ENCODE results near the gene HOTAIR.

HOTAIR gene

DNA sequence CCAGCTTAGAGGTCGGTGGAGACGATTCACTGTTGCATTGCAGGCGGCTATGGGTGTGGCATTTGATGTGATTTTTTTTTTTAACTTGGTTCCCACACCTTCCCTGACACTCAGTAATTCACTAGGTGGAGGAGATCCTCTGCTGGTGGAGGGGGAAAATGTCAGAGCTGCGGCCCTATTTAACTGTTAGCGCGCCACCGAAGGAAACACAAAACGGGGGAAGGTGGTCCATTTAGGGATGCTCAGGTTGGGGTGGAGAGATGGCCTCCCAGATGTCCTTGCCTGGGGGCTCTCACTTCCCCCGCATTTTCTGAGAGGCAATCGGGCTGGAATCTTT lies 24.3 kb downstream of the HOTAIR start:
- Histone ChIP-seq H3K27me3 (ENCODE audit: insufficient read depth, low read depth, severe bottlenecking) (peaks cover 62% of the 10 kb centered on the region), H3K27ac (no peak overlapping the region), H3K4me3 (ENCODE audit: low read depth, low read length) (no peak overlapping the region), H3K9me3 (ENCODE audit: severe bottlenecking) (no peaks in the 10 kb centered on the region), H3K36me3 (no peaks in the 10 kb centered on the region)
- TF ChIP-seq, protein P1, sequence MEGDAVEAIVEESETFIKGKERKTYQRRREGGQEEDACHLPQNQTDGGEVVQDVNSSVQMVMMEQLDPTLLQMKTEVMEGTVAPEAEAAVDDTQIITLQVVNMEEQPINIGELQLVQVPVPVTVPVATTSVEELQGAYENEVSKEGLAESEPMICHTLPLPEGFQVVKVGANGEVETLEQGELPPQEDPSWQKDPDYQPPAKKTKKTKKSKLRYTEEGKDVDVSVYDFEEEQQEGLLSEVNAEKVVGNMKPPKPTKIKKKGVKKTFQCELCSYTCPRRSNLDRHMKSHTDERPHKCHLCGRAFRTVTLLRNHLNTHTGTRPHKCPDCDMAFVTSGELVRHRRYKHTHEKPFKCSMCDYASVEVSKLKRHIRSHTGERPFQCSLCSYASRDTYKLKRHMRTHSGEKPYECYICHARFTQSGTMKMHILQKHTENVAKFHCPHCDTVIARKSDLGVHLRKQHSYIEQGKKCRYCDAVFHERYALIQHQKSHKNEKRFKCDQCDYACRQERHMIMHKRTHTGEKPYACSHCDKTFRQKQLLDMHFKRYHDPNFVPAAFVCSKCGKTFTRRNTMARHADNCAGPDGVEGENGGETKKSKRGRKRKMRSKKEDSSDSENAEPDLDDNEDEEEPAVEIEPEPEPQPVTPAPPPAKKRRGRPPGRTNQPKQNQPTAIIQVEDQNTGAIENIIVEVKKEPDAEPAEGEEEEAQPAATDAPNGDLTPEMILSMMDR (IDR thresholded peaks at IDR 0.05; ENCODE audit: low read depth, low read length): no peak
- no peak for DNase-seq

DNA sequence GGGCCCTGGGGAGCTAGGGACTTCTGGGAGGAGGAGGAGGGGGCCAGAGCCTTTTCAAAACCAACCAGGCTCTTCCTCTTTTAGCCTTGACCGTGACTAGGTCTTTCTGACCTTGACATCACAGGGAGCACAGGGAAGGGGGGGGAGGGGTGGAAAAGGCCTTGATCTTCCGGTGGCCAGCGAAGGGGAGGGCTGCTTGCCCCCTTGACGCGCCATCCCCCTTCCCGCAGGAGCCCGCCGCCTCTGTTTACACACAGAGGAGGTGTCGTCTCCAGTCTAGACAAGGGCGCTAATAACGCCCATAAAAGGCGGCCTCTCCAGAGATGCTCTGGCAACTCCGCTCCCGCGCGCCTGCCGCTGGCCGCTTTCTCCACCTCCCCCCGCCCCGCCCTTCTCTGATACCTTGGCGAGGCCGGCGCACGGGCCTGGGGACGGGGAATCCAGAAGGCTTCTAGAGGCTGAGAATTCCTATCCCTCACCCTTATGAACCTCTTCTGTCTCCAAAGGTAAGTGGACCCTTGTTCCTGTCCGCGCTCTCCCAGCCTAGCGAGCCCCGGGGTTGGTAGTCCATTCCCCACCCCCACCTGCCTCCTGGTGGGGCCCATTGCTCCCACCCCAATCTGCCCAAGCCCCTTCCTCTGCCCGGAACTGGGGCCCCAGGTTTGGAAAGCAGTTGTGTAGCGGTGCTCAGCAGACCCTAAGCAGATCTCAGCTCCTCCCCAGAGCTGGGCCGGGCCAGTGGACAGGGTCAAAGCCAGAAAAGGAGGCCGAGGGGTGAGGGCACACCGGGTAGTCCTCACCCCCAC lies 24.9 kb downstream of the HOTAIR start:
- no peak for DNase-seq
- Histone ChIP-seq H3K9me3 (ENCODE audit: severe bottlenecking) (no peaks in the 10 kb centered on the region), H3K4me3 (ENCODE audit: low read depth, low read length) (no peak overlapping the region), H3K36me3 (no peaks in the 10 kb centered on the region), H3K27me3 (ENCODE audit: insufficient read depth, low read depth, severe bottlenecking) (peaks cover 56% of the 10 kb centered on the region), H3K27ac (no peak overlapping the region)
- TF ChIP-seq, protein P1 (IDR thresholded peaks at IDR 0.05; ENCODE audit: low read depth, low read length): no peak

DNA sequence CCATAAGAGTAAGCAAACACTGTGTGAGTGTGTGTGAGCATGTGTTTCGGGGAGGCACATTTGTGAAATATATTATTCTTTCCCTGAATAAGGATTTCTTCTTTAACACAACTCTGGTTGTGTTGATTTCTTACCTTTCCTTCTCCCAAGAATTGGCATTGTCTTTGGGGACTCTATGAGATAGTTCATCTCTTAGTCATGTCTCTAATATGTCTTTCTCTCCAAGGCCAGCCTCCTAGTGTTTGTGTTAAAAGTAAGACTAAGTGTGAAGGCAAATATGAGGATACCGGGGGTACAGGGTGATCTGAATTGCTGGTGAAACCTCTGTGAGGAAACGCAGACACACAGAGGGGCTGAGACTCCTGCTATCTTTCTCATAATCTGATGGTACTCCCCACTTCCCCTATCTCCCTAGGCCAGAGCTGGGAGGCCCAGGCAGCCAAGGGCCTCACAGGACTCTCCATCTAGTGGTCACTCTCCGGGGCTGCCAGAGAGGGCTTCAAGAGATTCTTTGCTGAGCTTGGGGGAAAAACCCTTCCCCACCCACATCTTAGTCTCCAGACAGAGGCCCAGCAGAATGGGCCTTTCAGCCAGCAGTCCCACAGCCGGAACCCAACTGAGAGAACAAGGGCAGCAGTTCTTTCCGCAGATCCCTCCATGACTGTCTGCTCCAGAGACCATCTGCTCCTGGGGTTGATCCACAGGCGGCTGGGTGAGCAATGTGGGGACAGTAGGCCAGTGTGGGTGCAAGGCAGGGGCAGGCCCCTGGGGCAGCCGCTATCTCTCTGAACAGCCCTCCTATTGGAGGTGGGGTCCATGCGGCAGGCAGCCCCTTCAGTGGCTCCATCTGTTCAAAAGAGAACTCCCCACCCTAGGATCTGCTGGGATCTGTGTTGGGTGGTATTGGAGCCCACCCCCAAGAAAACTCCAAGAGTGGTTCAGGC lies 25.8 kb downstream of the HOTAIR start:
- peaks cover 55% of the 10 kb centered on the region for H3K27me3 ChIP-seq (ENCODE audit: insufficient read depth, low read depth, severe bottlenecking)
- H3K36me3 ChIP-seq: no peaks in the 10 kb centered on the region
- TF ChIP-seq, protein P1 (IDR thresholded peaks at IDR 0.05; ENCODE audit: low read depth, low read length): peak; percentile 36
- H3K4me3 ChIP-seq (ENCODE audit: low read depth, low read length): no peak overlapping the region
- no peaks in the 10 kb centered on the region for H3K9me3 ChIP-seq (ENCODE audit: severe bottlenecking)
- no peak for DNase-seq
- no peak overlapping the region for H3K27ac ChIP-seq

DNA sequence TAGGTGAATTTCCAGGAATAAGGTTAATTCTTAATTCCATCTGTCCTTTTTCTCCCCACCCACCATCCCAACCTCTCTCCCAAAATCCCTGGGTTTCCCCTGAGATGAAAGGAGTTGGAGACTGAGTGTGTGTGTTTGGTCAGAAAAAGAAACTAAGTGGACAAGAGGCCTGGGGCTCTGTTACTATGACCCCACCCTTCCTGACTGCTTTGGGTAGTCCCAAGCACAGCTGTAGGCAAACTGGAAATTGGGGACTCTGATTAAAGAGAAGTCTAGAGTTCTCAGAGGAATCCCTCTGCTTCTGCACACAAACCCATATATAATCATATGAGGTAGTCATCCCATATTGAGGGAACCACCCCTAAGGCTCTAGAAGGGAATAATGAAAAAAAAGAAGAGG lies 27.0 kb downstream of the HOTAIR start:
- H3K9me3 ChIP-seq (ENCODE audit: severe bottlenecking): no peaks in the 10 kb centered on the region
- TF ChIP-seq, protein P1 (IDR thresholded peaks at IDR 0.05; ENCODE audit: low read depth, low read length): no peak
- H3K4me3 ChIP-seq (ENCODE audit: low read depth, low read length): no peak overlapping the region
- no peak overlapping the region for H3K27ac ChIP-seq
- no peak for DNase-seq
- H3K27me3 ChIP-seq (ENCODE audit: insufficient read depth, low read depth, severe bottlenecking): peaks cover 52% of the 10 kb centered on the region
- no peaks in the 10 kb centered on the region for H3K36me3 ChIP-seq

DNA sequence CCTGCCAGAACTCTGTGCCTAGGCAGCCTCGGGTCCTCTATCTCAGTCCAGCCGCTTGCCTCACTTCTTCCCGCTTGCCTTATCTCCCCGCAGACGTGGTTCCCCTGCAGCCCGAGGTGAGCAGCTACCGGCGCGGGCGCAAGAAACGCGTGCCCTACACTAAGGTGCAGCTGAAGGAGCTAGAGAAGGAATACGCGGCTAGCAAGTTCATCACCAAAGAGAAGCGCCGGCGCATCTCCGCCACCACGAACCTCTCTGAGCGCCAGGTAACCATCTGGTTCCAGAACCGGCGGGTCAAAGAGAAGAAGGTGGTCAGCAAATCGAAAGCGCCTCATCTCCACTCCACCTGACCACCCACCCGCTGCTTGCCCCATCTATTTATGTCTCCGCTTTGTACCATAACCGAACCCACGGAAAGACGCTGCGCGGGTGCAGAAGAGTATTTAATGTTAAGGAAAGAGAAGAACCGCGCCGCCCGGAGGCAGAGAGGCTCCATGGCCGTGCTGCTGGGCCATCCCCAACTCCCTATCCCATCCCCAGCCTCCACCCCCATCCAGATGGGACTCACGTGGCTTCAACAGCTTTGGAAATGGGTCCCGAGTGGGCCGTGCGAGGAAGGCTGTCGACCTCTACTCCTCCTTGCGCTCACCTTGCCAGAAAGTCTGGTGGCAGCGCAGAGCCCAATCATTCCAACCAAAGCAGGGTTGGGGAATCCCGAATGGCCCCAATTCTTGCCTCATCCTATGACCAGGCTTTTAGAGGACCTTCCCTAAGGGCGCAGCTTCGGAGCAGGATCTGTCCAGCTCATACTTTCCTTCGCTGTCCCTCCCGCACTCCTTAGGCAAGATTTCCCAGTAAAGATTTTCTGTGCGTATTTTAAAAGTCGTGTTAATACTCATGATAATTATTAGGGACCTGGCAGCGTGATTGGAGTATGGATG lies 29.6 kb downstream of the HOTAIR start:
- Histone ChIP-seq H3K9me3 (ENCODE audit: severe bottlenecking) (no peaks in the 10 kb centered on the region), H3K27ac (no peak overlapping the region), H3K27me3 (ENCODE audit: insufficient read depth, low read depth, severe bottlenecking) (peaks cover 37% of the 10 kb centered on the region), H3K4me3 (ENCODE audit: low read depth, low read length) (no peak overlapping the region), H3K36me3 (no peaks in the 10 kb centered on the region)
- TF ChIP-seq, protein P1 (IDR thresholded peaks at IDR 0.05; ENCODE audit: low read depth, low read length): no peak
- no peak for DNase-seq
